ENCODE results near the gene PODXL2.
A peak's percentile ranks its signal among the peaks of the same experiment; 100 is the strongest.

PODXL2 gene

GRCh38 chr3:127660621-127661251 lies 31.8 kb downstream of the PODXL2 start:
- DNase-seq = no peak

- DNase-seq = no peak
These were observed 32.6 kb downstream of the PODXL2 start for GRCh38 chr3:127661600-127661999.

GRCh38 chr3:127662001-127662469 lies 33.0 kb downstream of the PODXL2 start:
- DNase-seq = no peak

GRCh38 chr3:127663151-127663550 lies 34.2 kb downstream of the PODXL2 start:
- DNase-seq = no peak

GRCh38 chr3:127665165-127665564 lies 36.2 kb downstream of the PODXL2 start:
- no peak for DNase-seq

GRCh38 chr3:127665586-127665985 lies 36.6 kb downstream of the PODXL2 start:
- no peak for DNase-seq

GRCh38 chr3:127666676-127667075 lies 37.7 kb downstream of the PODXL2 start:
- no peak for DNase-seq

GRCh38 chr3:127667119-127667681 lies 38.2 kb downstream of the PODXL2 start:
- no peak for DNase-seq

GRCh38 chr3:127668906-127669305 lies 39.9 kb downstream of the PODXL2 start:
- DNase-seq = no peak

- DNase-seq = no peak
These were observed 40.7 kb downstream of the PODXL2 start for GRCh38 chr3:127669541-127670228.

- no peak for DNase-seq
These were observed 41.2 kb downstream of the PODXL2 start for GRCh38 chr3:127670229-127670559.

GRCh38 chr3:127670761-127671522 lies 42.0 kb downstream of the PODXL2 start:
- no peak for DNase-seq

GRCh38 chr3:127671523-127672428 lies 42.8 kb downstream of the PODXL2 start:
- DNase-seq = no peak

GRCh38 chr3:127672429-127673190 lies 43.6 kb downstream of the PODXL2 start, which contains the start of gene ABTB1:
ABTB1 (plus strand) TSS chr3:127672952; CDS start chr3:127673026, 74 bp downstream.
- DNase-seq = peak; percentile 72

GRCh38 chr3:127673191-127674100 lies 44.5 kb downstream of the PODXL2 start:
- DNase-seq = peak; percentile 40

- DNase-seq = no peak
These were observed 45.2 kb downstream of the PODXL2 start for GRCh38 chr3:127674101-127674721.

GRCh38 chr3:127674790-127675189 lies 45.8 kb downstream of the PODXL2 start:
- no peak for DNase-seq

- DNase-seq = no peak
These were observed 46.8 kb downstream of the PODXL2 start for GRCh38 chr3:127675651-127676391.

GRCh38 chr3:127676456-127676855 lies 47.5 kb downstream of the PODXL2 start:
- no peak for DNase-seq
